Measurements from ENCODE around the gene CHAT. TPM values are rescaled to one million over a fixed set of nuclear protein-coding genes. Genes with fewer than 3 reads are reported as not detected.

Gene CHAT
- total RNA-seq, 2 experiments from 2014 or later: not detected

DNA sequence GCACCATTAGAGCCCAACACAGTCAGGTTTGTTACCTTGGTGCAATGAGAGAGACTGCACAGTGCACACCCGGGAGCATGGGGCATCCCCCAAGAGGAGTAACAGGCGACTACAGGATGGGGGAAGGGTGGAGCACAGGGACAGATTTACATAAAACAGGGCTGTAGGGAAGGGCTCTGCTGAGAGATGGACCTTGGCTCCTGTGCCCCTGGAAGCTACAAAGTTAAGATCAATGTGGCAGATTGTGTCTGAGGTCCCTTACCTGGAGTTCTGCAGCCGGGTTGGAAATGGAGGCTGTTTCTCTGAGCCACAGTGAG, 17.4 kb upstream of the CHAT start:
- ChIA-PET POLR2A (no interaction called here), CTCF (interaction anchor here (1.5 to 2.0 kb wide), 2 partner anchors 10 to 628 kb away, joined by 4 to 7 read pairs; no protein-coding TSS in a partner anchor)
- no peaks in the 10 kb centered on the region for H3K9me3 Mint-ChIP-seq
- intact Hi-C loops (cut with micrococcal nuclease): loop anchor here (10.0 kb wide), 1 partner anchor 148 kb away; no protein-coding TSS in a partner anchor
- DNase-seq (no peak), ATAC-seq (no peak)
- no peaks in the 10 kb centered on the region for H3K36me3 Mint-ChIP-seq (ENCODE audit: low read depth)
- TF ChIP-seq, protein P1, sequence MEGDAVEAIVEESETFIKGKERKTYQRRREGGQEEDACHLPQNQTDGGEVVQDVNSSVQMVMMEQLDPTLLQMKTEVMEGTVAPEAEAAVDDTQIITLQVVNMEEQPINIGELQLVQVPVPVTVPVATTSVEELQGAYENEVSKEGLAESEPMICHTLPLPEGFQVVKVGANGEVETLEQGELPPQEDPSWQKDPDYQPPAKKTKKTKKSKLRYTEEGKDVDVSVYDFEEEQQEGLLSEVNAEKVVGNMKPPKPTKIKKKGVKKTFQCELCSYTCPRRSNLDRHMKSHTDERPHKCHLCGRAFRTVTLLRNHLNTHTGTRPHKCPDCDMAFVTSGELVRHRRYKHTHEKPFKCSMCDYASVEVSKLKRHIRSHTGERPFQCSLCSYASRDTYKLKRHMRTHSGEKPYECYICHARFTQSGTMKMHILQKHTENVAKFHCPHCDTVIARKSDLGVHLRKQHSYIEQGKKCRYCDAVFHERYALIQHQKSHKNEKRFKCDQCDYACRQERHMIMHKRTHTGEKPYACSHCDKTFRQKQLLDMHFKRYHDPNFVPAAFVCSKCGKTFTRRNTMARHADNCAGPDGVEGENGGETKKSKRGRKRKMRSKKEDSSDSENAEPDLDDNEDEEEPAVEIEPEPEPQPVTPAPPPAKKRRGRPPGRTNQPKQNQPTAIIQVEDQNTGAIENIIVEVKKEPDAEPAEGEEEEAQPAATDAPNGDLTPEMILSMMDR (IDR thresholded peaks at IDR 0.05): no peak
- peaks cover 17% of the 10 kb centered on the region for H3K27me3 Mint-ChIP-seq
- H3K4me3 Mint-ChIP-seq: no peak overlapping the region
- H3K4me1 Mint-ChIP-seq (ENCODE audit: low read depth): no peaks in the 10 kb centered on the region
- no peak overlapping the region for H3K27ac Mint-ChIP-seq

DNA sequence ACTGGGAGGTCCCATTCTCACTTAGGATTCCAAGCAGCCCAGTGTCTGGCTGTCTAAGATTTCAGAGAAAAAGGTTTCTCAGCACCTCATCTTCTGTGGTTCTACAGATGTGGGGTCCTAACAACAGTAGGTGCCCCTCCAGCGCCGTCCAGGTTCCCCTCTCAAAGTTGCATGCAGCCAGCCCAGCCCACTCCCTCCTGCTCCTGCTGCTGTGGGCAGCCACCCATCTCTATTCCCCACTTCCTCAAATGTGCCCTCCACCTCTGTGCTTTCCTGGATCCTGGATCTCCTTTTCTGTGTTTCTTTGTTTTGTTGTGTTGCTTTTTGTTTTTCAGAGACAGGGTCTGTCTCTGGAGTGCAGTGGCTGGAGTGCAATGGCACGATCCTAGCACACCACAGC, 17.0 kb upstream of the CHAT start:
- DNase-seq (no peak), ATAC-seq (no peak)
- H3K27ac Mint-ChIP-seq: no peak overlapping the region
- ChIA-PET POLR2A (no interaction called here), CTCF (no interaction called here)
- H3K4me1 Mint-ChIP-seq (ENCODE audit: low read depth): no peaks in the 10 kb centered on the region
- intact Hi-C loops (cut with micrococcal nuclease): loop anchor here (10.0 kb wide), 1 partner anchor 148 kb away; no protein-coding TSS in a partner anchor
- TF ChIP-seq, protein P1 (IDR thresholded peaks at IDR 0.05): no peak
- H3K4me3 Mint-ChIP-seq: no peak overlapping the region
- no peaks in the 10 kb centered on the region for H3K36me3 Mint-ChIP-seq (ENCODE audit: low read depth)
- H3K9me3 Mint-ChIP-seq: no peaks in the 10 kb centered on the region
- H3K27me3 Mint-ChIP-seq: peaks cover 13% of the 10 kb centered on the region

DNA sequence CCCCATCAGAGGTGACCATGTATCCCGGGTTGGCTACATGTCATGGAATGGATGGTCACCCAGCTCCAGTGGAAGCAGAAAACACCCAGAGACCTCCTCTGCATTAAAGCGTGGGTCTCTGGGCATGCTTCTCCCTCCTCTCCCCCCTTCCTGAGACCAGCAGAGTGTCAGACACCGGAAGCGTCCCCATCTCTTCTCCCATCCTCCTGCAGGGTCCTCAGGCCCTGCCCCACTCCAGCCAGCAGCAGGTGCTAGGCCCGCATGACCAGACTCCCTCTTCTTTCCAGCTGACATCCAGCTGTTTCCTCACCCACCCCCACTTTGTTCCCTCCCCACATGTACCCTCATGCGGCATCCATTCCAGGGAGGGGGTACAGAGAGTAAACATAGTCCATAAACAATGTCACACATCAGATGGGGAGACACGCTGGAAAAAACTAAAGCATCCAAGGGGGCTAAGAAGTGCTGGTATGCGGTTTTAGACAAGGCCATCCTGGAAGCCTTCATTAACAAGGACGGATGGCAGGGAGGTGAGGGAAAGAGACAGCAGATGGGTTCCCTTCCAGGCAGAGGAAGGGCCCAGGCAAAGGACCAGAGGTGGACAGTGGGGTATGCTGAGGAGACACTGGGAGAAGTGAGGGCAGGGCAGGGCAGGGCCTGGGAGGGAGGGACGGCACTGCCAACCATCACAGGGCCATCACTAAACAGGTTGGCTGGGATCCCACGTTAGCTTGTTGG, 16.2 kb upstream of the CHAT start:
- CTCF ChIA-PET: no interaction called here
- no peaks in the 10 kb centered on the region for H3K36me3 Mint-ChIP-seq (ENCODE audit: low read depth)
- TF ChIP-seq, protein P1 (IDR thresholded peaks at IDR 0.05): no peak
- H3K9me3 Mint-ChIP-seq: no peaks in the 10 kb centered on the region
- H3K4me3 Mint-ChIP-seq: no peak overlapping the region
- no peak overlapping the region for H3K27ac Mint-ChIP-seq
- intact Hi-C loops (cut with micrococcal nuclease): loop anchor here (10.0 kb wide), 1 partner anchor 147 kb away; no protein-coding TSS in a partner anchor
- no peaks in the 10 kb centered on the region for H3K4me1 Mint-ChIP-seq (ENCODE audit: low read depth)
- POLR2A ChIA-PET: no interaction called here
- peaks cover 11% of the 10 kb centered on the region for H3K27me3 Mint-ChIP-seq
- DNase-seq (no peak), ATAC-seq (no peak)

DNA sequence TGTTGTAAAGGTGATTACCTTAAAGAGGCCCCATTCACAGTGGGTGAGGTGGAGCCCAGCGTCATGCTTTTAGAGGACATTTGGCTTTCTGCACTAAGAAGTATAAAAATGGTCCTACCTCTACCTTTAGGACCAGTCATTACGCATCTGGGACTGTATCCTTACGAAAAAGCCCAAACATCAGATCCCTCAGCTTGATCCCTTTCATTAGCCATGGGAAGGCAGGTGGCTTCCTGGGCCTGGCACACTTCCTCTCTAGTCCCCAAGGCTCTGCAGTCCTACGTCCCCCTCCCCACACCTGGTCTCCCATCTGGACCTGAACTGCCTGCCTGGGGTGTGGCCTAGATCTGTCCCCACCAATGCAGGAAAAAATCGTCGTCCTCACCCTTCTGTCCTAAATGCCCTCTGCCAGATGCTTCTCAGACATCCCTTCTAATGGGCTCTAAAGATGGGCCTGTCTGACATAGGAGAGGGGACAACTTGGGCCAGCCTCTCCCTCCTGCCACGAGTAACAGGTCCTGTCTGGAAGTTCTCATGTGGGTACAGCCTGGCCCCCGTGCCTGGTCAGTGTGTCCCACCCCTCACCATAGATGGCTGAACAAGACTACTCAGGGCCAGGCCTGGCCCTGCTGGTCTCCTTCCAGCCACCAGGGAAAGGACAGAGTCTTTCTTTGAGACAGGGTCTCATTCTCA, 15.5 kb upstream of the CHAT start:
- Mint-ChIP-seq H3K4me1 (ENCODE audit: low read depth) (no peaks in the 10 kb centered on the region), H3K27me3 (peaks cover 13% of the 10 kb centered on the region), H3K27ac (no peak overlapping the region), H3K9me3 (no peaks in the 10 kb centered on the region), H3K36me3 (ENCODE audit: low read depth) (no peaks in the 10 kb centered on the region), H3K4me3 (no peak overlapping the region)
- intact Hi-C loops (cut with micrococcal nuclease): loop anchor here (10.0 kb wide), 1 partner anchor 146 kb away; no protein-coding TSS in a partner anchor
- TF ChIP-seq, protein P1 (IDR thresholded peaks at IDR 0.05): no peak
- ATAC-seq (no peak), DNase-seq (no peak)
- ChIA-PET CTCF (no interaction called here), POLR2A (no interaction called here)

DNA sequence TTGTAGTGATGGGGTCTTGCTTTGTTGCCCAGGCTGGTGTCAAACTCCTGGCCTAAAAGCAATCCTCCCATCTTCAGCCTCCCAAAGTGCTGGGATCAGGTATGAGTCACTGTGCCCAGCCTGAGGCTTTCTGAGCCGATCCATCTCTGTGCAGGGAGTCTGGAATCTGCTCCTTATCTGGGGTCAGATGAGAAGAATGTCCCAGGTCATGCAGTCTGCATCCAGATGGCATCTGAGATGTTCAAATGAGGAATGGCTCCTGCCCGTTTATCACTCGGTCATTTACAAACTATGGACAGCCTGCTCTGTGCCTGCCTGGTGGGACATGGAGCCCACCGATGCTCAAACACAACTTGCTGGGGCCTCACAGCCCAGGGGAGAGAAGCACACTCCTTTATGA, 14.9 kb upstream of the CHAT start:
- H3K9me3 Mint-ChIP-seq: no peaks in the 10 kb centered on the region
- ATAC-seq: no peak
- intact Hi-C loops (cut with micrococcal nuclease): loop anchor here (10.0 kb wide), 1 partner anchor 146 kb away; no protein-coding TSS in a partner anchor
- H3K36me3 Mint-ChIP-seq (ENCODE audit: low read depth): no peaks in the 10 kb centered on the region
- DNase-seq: no peak
- H3K27ac Mint-ChIP-seq: no peak overlapping the region
- H3K4me1 Mint-ChIP-seq (ENCODE audit: low read depth): no peaks in the 10 kb centered on the region
- POLR2A ChIA-PET: no interaction called here
- CTCF ChIA-PET: no interaction called here
- no peak overlapping the region for H3K4me3 Mint-ChIP-seq
- H3K27me3 Mint-ChIP-seq: peaks cover 18% of the 10 kb centered on the region
- TF ChIP-seq, protein P1 (IDR thresholded peaks at IDR 0.05): no peak

Measured in activated CD8-positive, alpha-beta T cell treated with anti-CD3 and anti-CD28 coated beads for 36 hours (primary cell).